ENCODE measurements around the gene PODXL2.
"Not testable (repeated sequence)": the region's sequence is repeated elsewhere in the genome, so short reads cannot be mapped to it uniquely, and the experiment has no call there.

PODXL2 gene

DNA sequence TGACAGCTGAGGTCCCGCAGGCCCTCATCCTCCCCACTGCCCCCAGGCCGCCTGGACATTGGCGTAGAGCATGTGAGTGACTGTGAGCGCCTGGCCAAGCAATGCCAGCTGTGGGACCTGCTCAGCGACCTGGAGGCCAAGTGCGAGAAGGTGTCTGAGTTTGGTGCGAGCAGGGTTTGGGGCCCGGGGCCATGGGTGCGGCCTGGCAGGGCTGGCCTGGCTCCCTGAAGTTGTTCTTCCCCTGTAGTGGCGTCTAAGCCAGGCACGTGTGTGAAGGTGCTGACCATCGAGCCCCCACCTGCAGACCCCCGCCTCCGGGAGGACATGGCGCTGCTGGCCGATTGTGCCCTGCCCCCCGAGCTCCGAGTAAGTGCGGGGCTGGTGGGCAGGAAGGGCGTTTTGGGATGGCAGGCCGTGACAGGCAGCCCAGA is 48.0 kb downstream of the PODXL2 start:
- no peak for DNase-seq

DNA sequence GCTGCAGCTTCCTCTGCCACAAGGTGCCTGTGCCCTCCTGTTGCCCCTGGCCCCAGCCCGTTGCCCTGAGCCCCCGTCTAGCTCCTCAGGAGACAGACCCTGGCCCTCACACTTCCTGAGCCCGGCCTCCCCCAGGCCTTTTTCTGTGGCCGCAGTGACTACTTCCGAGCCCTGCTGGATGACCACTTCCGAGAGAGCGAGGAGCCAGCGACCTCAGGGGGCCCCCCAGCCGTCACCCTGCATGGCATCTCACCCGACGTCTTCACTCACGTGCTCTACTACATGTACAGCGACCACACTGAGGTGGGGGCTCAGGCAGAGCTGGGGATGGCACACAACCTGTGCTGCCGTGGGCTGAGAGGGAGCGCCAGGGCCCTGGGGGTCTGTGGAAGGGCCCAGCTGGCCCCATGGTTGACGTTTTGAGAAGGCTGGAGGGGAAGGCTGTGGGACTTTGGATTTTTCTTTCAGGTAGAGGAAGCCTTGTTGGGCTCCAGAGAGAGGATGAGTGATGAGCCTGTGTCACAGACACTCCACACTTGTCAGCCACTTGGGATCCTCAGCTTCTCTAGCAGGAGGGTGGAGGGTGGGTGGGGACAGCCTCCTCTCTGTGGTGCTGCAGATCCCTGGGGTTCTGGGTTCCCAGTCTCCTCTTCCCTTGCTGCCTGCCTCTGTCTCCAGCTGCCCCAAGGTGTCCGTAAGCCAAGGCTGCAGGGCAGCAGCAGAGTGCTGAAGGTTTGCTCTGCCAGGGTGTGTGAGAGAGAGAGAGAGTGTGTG is 48.7 kb downstream of the PODXL2 start:
- DNase-seq = no peak

DNA sequence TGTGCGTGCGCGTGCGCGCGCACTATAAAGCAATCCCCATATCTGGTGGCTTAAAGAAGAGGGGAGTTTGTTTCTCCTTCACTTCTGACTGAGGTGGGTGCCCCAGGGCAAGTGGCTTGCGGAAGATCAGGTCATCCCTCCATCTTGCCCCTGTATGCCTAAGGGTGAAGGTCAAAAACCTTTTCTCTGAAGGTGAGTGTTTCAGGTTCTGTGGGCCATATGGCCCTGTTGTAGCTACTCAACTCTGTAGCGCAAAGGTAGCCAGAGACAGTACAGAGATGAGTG is 49.3 kb downstream of the PODXL2 start:
- DNase-seq = no peak

DNA sequence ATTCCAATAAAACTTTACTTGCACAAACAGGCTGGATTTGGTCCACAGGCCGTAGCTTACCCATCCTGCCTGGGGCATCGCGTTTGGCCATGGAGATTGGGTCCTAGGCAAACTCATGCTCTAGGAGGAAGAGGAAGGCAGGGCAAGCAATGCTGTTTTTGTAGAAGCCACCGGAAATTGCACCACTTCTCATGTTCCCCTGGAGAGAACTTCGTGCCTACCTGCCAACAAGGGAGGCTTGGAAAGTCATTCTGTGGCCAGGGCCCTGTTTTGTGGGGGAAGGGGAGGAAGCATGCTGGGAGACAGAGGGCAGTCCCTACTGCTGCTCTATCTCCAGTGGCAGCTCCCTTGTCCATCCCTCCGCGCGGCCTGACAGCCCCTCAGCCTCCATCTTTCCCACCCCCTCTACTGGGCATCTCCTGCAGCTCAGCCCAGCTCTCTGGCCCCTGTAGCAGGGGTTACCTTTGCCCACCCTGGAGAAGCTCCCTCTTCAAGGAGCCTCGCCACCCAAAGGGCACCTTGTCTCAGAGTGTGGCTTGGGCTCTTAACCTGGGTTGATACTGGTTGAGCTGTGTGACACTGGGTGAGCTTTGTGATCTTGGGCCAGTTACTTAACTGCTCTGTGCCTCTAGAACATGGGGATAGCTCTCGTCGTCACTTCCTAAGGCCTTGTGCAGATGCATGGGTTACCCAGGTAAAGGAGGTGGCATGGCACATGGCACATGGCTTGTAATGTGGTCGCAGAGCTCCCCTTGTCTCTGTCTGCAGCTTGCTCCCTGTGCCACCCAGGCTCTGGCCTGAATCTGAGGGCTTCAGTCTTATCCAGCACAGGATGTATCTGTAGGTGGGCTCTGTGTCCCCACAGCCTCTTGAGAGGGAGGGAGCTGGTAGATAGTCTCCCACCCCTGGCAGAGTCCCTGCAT is 49.9 kb downstream of the PODXL2 start:
- no peak for DNase-seq

- no peak for DNase-seq
Measured at GRCh38 chr3:127679534-127680145, 50.7 kb downstream of the PODXL2 start.

DNA sequence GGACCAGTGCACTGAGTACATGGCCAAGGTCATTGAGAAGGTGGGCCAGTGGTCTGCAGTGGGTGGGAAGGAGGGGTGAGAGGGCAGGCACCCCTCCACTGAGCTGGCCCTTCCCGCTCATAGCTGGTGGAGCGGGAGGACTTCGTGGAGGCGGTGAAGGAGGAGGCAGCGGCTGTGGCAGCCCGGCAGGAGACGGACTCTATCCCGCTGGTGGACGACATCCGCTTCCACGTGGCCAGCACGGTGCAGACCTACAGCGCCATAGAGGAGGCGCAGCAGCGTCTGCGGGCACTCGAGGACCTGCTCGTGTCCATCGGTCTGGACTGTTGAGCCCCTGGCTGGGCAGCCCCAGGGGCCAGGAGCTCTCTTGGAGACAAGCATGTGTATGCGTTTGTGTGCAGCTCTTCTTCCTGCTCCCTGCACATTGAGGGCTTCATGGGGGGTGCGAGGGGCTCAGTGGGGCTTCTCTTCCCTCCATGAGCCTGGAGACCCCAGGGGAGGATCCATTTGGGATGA is 51.2 kb downstream of the PODXL2 start:
- no peak for DNase-seq

GRCh38 chr3:127680798-127681221 is 51.8 kb downstream of the PODXL2 start:
- no peak for DNase-seq

GRCh38 chr3:127682175-127682554 is 53.2 kb downstream of the PODXL2 start:
- DNase-seq = not testable (repeated sequence)

GRCh38 chr3:127682561-127682960 is 53.6 kb downstream of the PODXL2 start:
- no peak for DNase-seq

DNA sequence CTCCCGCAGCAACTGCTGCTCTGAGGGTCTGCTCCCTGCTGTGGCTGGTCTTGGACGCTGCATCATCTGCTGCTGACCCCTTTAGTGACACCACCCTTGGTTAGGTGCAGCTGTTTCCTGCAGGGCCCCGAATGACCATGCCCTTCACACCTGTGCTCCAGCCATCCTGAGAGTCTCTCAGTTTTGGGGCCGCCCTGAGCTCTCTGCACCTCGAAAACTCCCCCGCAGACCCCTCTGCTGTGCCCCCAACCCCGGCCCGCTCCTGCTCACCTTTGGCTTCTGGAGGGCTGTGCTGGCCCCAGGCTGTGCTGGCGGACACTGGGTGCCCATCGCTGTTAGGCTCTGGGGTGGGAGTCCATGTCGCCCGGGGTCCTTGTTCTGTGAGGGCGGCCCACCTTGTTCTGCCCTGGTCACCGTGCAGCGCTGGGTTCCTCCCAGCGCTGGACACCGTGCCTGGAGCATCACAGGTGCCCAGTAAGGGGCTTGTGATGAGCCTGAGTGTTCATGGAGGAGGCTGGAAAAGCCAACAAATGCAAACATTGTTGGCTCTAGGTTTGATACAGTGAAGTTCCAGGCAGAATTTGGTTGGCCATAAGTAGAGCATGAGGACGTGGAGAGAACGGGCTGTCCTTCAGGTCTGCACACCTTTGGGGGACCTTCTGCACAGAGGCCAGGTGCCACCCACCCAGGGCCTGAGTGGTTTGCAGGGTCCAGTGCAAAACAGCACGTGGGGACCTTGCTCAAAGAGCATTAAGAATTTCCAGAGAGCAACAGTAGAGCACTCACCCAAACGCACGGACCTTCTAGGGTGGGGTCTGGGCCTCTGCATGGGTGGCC is 56.1 kb downstream of the PODXL2 start:
- DNase-seq = no peak

DNA sequence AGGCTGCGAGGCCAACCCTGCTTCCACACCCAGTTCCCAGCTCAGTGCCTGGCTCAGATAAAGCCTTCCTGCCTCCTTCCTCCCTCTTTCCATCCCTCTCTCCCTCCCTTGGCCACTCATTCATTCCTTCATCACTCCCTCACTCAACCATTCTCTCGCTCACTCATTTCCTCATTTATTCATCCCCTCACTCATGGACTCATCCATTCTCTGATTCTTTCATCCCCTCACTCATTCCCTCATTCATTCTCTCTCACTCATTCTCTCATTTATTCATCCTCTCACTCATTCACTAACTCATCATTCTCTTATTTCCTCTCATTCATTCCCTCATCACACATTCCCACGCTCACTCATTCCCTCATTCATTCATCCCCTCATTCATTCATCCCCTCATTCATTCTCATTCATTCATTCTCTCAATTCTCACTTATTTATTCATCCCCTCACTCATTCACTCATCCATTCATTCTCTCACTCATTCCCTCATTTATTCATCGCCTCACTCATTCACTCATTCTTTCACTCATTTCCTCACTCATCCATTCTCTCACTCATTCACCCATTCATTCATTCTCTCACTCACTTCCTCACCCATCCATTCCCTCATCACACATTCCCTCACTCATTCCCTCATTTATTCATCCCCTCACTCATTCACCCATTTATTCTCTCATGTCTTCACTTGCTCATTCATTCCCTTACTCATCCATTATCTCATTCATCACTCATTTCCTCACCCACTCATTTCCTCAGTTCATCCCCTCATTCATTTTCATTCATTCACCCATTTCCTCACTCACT is 56.9 kb downstream of the PODXL2 start:
- DNase-seq = no peak

- no peak for DNase-seq
Measured at GRCh38 chr3:127686512-127686894, 57.5 kb downstream of the PODXL2 start.

DNA sequence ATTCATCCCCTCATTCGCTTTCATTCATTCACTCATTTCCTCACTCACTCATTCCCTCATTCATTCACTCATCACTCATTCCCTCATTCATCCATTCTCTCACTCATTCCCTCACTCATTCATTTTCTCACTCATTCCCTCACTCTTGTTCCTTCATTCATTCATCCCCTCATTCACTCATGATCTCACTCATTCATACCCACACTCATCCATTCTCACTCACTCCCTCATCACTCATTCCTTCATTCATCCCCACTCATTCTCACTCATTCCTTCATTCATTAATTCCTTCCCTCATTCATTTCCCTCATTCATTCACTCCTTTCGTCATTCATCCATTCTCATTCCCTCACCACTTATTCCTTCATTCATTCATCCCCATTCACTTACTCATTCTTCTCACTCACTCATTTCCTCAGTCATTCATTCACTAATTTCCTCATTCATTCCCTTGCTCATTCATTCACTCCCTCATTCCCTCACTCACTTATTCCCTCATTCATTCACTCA is 58.3 kb downstream of the PODXL2 start:
- DNase-seq = no peak

DNA sequence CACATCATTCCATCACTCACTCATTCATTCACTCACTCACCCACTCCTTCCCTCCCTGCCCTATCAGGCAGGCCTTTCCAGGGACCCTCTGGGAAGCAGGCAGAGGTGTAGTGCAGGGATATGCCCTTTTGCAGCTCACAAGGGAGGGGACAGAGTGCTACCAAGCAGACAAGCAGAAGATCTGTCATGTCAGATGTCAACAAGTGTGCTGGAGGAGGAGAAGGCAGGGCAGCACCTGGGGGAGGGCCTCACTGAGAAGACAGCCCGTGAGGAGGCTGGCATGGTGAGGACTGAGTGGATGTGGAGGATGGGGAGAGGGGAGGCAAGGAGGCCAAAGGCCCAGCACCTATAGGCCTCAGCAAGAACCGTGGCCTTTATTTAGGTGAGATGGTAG is 59.0 kb downstream of the PODXL2 start:
- no peak for DNase-seq

DNA sequence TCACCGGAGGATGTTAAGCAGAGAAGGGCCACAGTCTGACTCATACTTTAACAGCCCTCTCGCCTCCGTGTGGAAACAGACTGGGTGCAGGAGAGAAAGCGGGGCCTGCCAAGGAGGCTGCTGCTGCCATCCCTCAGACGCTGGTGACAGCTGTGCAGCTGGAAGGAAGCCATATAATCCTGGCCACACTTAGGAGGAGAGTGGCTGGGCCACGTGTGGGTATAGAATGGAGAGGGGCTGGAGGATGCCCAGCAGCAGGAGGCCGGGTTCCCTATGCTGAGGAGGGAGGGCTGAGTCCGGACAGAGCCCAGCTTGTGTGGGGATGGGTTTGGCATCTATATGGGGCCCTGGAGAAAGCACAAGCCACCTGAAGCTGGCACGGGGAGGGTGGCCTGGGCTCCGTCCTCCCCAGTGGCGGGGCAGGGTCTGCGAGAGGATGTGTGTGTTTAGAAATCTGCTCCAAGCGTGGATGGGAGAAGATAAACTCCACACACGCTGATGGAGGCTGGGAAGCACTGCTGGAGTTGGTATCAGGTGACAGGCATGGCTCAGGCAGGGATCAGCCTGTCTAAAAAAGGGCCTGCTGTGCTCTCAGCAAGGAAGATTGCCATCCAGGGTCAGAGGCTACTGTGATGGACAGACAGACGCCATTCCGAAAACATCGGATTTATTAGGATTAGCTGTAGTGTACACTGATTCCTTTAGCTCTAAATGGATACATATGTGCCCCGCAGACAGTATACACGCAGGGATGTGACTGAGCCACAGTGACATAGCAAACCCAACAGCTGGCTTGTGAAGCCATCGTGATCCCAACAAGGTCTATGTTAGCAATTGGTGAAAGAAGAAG is 59.7 kb downstream of the PODXL2 start:
- no peak for DNase-seq

DNA sequence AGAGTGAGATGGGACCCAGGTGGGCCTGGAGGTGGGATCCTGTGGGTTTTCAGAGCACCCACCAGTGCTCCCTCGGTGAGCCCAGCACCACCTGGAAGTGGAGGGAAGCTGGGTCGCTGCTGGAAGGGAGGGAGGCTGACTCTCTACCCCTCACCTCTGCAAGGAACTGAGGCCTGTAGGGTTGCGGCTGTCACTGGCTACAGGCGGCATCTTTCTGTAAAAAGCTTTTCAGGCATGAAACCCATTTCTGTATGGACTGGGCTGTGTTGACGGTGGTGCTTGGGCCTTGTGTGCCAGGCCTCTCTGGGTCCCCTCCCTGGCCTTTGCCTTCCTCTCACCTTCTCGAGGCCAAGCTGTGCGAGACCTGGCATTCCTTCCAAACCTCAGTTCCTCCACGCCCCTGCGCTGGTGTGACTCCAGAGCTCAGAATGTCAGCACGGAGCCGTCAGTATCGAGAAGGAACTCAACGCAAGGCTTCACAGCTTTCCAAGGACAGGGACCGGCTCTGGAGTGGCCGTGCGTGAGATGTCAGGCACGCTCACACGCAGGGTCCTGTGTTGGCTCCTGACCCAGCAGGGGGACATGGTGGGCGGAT is 60.4 kb downstream of the PODXL2 start:
- DNase-seq = no peak

DNA sequence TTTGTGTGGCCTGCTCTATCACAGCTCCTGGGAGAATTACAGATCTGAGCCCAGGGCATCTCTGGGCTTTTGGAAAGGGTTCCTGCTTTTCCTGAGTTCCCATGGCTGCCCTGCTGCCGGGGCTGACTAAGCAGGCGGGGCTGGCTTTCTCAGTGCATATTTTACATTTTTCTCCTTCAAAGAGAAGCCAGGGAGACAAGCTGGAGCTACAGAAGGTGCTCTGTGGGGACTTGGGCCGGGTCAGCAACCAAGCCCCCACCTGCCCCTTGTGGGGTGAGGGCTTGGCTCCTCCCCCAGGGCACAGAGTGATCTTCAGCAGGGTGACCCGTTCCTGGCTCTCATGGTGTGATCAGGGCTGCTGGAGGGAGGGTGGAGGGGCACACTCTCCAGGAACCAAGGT is 61.1 kb downstream of the PODXL2 start:
- no peak for DNase-seq

- no peak for DNase-seq
Measured at GRCh38 chr3:127690823-127691452, 62.0 kb downstream of the PODXL2 start.

- DNase-seq = no peak
Measured at GRCh38 chr3:127691489-127691888, 62.5 kb downstream of the PODXL2 start.

- no peak for DNase-seq
Measured at GRCh38 chr3:127691974-127692373, 63.0 kb downstream of the PODXL2 start.

Data from CD4-positive, alpha-beta T cell treated with Interleukin-17A for 1 hour (primary cell).